Cardiac fibroblast (primary cell): Measurements from ENCODE around the gene FNIP1.

Experiments used
- DNase-seq, 2 donors: peaks; one replicate each; pipeline versions ENCODE4 v3.0.0 to v3.0.0-alpha.2; 2010; ENCODE audit warnings: low read depth in 2 of 2
- H3K4me3 ChIP-seq, 2 donors: replicated peaks in 1 of 2; 1 replicate in 1 of 2; 2 replicates in 1 of 2; pipeline ENCODE4 v1.5.1; 2011; ENCODE audit warnings: low read depth in 2 of 2, low read length in 2 of 2, mild to moderate bottlenecking in 2 of 2, moderate library complexity in 1 of 2
- CTCF ChIP-seq: IDR thresholded peaks from one replicate; pipeline ENCODE4 v1.5.1; 2011; ENCODE audit warnings: low read depth, mild to moderate bottlenecking, low read length, inconsistent platforms

The FNIP1 gene

DNA sequence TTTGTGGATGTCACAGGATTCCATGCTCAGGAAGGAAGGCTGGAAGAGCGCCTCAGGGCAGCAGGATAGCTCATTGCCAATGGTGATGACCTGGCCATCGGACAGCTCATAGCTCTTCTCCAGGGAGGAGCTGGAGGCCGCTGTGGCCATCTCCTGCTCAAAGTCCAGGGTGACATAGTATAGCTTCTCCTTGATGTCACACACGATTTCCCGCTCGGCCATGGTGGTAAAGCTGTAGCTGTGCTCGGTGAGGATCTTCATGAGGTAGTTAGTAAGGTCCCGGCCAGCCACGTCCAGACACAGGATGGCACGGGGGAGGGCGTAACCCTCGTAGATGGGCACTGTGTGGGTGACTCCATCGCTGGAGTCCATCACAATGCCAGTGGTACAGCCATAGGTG is 137.5 kb downstream of the FNIP1 start:
- H3K4me3 ChIP-seq = no peak overlapping the region
- TF ChIP-seq CTCF = no peak
- no peak for DNase-seq

DNA sequence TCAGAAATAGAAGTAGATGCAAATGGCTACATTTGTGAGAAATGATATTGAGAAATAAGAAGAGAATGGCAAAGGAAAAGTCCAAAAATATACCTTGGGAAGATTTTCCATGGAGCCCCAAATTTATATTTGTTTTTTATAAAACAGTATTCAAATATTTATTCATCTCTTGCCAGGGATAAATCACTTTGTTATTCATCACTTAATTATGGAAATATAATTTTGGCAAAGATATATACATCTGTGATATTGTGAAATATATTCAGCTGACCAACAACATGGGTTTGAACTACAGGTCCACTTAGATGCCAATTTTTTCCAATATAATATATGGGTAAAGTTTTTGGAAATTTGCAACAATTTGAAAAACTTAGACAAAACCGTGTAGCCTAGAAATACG is 142.0 kb downstream of the FNIP1 start:
- TF ChIP-seq CTCF = no peak
- DNase-seq = no peak
- H3K4me3 ChIP-seq = no peak overlapping the region

- no peak for DNase-seq
- TF ChIP-seq CTCF = no peak
- no peak overlapping the region for H3K4me3 ChIP-seq
Measured at GRCh38 chr5:131654309-131654708, 142.5 kb downstream of the FNIP1 start.

DNA sequence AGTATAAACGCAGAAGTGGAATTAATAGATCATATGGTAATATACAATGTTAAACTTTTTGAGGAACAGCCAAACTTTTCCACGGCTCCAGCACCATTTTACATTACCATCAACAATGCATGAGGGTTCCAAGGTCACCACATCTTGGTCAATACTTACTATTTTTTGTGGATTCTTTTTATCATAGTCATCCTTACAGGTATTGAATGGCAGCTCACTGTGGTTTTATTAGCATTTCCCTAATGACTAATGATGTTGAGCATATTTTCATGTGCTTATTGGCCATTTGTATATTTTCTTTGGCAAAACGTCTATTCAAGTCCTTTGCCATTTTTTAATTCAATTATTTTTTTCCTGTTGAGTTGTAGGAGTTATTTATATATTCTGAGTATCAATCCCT is 147.7 kb downstream of the FNIP1 start:
- DNase-seq = peak in 1 of 2 donors; percentile 73
- no peak overlapping the region for H3K4me3 ChIP-seq
- no peak for TF ChIP-seq CTCF

DNA sequence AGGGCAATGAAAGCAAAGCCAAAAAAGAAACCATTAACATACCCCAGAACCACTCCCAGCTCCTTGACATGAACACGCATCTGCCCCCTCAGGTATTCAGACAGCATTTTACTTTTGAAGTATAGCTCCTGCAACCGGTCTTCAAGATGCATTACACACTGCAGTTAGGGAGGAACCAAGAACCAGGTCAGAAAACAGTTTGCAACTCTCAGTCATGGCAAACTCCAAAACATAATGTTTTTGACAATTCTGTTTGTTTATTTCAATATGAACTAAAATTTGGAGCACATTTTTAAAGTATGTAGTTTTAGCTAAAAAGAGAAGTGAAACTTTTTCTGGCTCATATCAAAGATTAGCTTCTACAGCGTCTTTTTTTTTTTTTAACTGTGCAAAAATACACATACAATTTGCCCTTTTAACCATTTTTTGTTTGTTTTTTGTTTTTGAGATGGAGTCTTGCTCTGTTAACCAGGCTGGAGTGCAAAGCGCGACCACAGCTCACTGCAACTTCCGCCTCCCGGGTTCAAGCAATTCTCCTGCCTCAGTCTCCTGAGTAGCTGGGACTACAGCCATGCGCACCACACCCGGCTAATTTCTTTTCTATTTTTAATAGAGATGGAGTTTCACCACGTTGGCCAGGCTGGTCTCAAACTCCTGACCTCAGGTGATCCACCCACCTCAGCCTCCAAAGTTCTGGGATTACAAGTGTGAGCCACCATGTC is 149.6 kb downstream of the FNIP1 start:
- no peak for TF ChIP-seq CTCF
- no peak for DNase-seq
- H3K4me3 ChIP-seq = no peak overlapping the region

DNA sequence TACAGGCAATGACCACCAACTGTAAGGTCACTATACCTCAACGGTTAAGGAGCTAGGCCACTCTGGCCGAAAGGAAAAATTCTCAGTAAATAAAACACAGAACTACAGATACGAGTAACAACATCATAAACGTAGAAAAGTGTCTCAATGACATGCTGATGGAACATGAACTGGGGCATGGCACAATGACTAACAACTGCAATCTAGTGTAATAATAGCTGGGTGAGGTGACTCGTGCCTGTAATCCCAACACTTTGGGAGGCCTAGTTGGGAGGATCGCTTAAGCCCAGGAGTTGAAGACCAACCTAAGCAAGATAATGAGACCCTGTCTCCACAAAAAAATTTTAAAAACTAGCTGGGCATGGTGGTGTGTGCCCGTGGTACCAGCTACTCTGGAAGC is 152.0 kb downstream of the FNIP1 start:
- H3K4me3 ChIP-seq = no peak overlapping the region
- DNase-seq = peak in 1 of 2 donors; percentile 49
- TF ChIP-seq CTCF = no peak

- no peak for DNase-seq
- H3K4me3 ChIP-seq = no peak overlapping the region
- TF ChIP-seq CTCF = no peak
Measured at GRCh38 chr5:131644370-131644769, 152.4 kb downstream of the FNIP1 start.
